ENCODE measurements around the gene ALKBH3. TPM values are rescaled to one million over a fixed set of nuclear protein-coding genes. Genes with fewer than 3 reads are reported as not detected.

The ALKBH3 gene
- total RNA-seq, 1 donor from 2014 or later = 27.2 TPM

GRCh38 chr11:43957571-43957970, 76.9 kb downstream of the ALKBH3 start:
- intact Hi-C loops (cut with micrococcal nuclease) = no loop called here

- intact Hi-C loops (cut with micrococcal nuclease) = no loop called here
Observed at GRCh38 chr11:43959321-43959995, 78.8 kb downstream of the ALKBH3 start.

GRCh38 chr11:43962383-43963278, 82.0 kb downstream of the ALKBH3 start:
- intact Hi-C loops (cut with micrococcal nuclease) = no loop called here

- intact Hi-C loops (cut with micrococcal nuclease) = no loop called here
Observed at GRCh38 chr11:43963279-43963620, 82.6 kb downstream of the ALKBH3 start.

- intact Hi-C loops (cut with micrococcal nuclease) = no loop called here
Observed at GRCh38 chr11:43967661-43968060, 87.0 kb downstream of the ALKBH3 start.

GRCh38 chr11:43968719-43969118, 88.1 kb downstream of the ALKBH3 start:
- intact Hi-C loops (cut with micrococcal nuclease) = no loop called here

- intact Hi-C loops (cut with micrococcal nuclease) = no loop called here
Observed at GRCh38 chr11:43969543-43969942, 88.9 kb downstream of the ALKBH3 start.

Other genes with a start within 250 kb of the ALKBH3 start
- 42.3 and 46.0 TPM in 2 replicates for gene HSD17B12, start 200.1 kb upstream of the ALKBH3 start, total RNA-seq
- gene C11orf96, start 61.8 kb downstream of the ALKBH3 start, total RNA-seq = 0.25 and 0.55 TPM in 2 replicates
- not detected in 2 replicates for gene ACCSL, start 167.2 kb downstream of the ALKBH3 start, total RNA-seq
- 41.0 and 41.7 TPM in 2 replicates for gene ACCS, start 185.4 kb downstream of the ALKBH3 start, total RNA-seq
- gene EXT2, start 214.8 kb downstream of the ALKBH3 start, total RNA-seq = 27.5 and 31.2 TPM in 2 replicates